ENCODE data around the gene DMRTB1.
"Not testable (repeated sequence)": the region's sequence is repeated elsewhere in the genome, so short reads cannot be mapped to it uniquely, and the experiment has no call there.

Gene DMRTB1

DNA sequence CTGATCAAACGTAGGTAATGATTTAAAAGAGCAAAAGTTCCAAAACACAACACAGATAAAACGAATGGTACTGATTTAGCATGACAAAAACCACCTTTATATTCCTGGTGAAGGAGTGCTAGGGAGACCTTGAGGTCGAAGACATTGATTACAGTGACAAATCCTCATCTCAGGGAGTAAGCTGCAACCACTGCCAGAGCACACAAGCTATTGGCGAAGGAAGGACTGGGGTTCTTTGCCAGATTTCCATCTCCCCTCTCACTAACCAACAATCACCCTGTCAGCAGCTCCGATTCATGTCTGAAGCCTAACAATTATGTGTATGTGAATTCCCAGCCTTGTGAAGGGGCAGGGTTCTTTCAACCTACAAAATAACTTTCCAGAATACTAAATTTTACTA is 40.2 kb upstream of the DMRTB1 start:
- H3K4me1 Mint-ChIP-seq, result peaks cover 20% of the 10 kb centered on the region
- no peaks in the 10 kb centered on the region for H3K9me3 Mint-ChIP-seq
- no peak overlapping the region for H3K27ac Mint-ChIP-seq (ENCODE audit: low read depth)
- DNase-seq (ENCODE audit: low spot score in 2 of 2) (no peak), ATAC-seq (replicated peaks; ENCODE audit: extremely low read depth, poor library complexity, severe bottlenecking) (no peak)
- H3K4me3 Mint-ChIP-seq, result no peak overlapping the region
- no peaks in the 10 kb centered on the region for H3K27me3 Mint-ChIP-seq
- H3K36me3 Mint-ChIP-seq (ENCODE audit: insufficient read depth), result peaks cover 2% of the 10 kb centered on the region

DNA sequence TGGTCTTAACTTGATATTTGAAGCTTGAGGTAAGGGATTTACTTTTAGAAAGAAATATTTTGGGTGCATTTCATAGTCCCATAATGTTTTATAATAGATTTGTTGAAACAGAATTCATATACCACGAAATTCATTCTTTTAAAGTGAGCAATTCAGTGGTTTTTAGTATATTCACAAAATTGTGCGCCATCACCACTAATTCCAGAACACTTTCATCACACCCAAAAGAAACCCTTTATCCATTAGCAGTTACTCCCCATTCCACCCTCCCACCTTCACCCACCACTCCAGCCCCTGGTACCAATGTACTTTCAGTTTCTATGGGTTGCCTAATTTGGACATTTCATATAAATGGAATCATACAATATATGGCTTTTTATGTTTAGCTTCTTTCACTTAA is 38.9 kb upstream of the DMRTB1 start:
- Mint-ChIP-seq H3K9me3 (no peaks in the 10 kb centered on the region), H3K27me3 (peaks cover 9% of the 10 kb centered on the region), H3K4me3 (no peak overlapping the region), H3K27ac (ENCODE audit: low read depth) (no peak overlapping the region), H3K4me1 (peaks cover 12% of the 10 kb centered on the region), H3K36me3 (ENCODE audit: insufficient read depth) (no peaks in the 10 kb centered on the region)
- ATAC-seq (replicated peaks; ENCODE audit: extremely low read depth, poor library complexity, severe bottlenecking), result no peak
- DNase-seq (ENCODE audit: low spot score in 2 of 2), result no peak

DNA sequence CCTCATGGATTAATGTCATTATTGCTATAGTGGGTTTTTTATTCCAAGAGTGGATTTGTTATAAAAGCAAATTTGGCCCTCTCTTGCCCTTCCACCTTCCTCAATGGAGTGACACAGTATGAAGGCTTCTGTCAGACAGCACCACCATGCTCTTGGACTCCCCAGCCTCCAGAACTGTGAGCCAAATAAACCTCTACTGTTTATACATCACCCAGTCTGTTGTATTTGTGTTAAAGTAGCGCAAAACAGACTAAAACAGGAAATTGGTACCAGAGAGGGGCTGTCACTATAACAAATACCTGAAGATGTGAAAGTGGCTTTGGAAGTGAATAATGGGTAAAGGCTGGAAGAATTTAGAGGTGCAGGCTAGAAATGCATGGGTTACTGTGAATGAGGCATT is 38.0 kb upstream of the DMRTB1 start:
- H3K4me3 Mint-ChIP-seq, result no peak overlapping the region
- H3K36me3 Mint-ChIP-seq (ENCODE audit: insufficient read depth), result no peaks in the 10 kb centered on the region
- ATAC-seq (replicated peaks; ENCODE audit: extremely low read depth, poor library complexity, severe bottlenecking) (no peak), DNase-seq (ENCODE audit: low spot score in 2 of 2) (no peak)
- H3K27ac Mint-ChIP-seq (ENCODE audit: low read depth), result no peak overlapping the region
- peaks cover 16% of the 10 kb centered on the region for H3K27me3 Mint-ChIP-seq
- peaks cover 13% of the 10 kb centered on the region for H3K4me1 Mint-ChIP-seq
- H3K9me3 Mint-ChIP-seq, result no peaks in the 10 kb centered on the region

DNA sequence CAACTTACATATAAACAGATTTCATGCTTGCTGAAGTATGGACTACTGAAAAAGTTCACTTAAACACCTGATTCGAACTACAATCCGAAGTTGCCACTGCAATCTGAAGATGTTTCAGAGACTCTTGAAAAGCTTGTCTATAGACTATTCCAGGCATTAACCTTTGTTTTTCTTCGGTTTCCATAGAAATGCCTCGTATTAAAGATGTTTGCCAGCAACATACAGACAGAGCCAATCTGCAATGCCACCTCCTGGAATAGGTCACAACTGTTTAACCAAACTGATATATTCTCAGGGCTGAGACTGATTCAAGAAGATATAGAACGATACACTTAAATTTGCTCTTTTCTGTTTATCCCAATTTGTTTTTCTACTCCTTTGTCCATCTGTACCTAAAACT is 28.9 kb upstream of the DMRTB1 start:
- peaks cover 2% of the 10 kb centered on the region for H3K36me3 Mint-ChIP-seq (ENCODE audit: insufficient read depth)
- H3K9me3 Mint-ChIP-seq, result no peaks in the 10 kb centered on the region
- H3K27ac Mint-ChIP-seq (ENCODE audit: low read depth), result no peak overlapping the region
- H3K4me3 Mint-ChIP-seq, result no peak overlapping the region
- no peak for DNase-seq (ENCODE audit: low spot score in 2 of 2)
- ATAC-seq (replicated peaks; ENCODE audit: extremely low read depth, poor library complexity, severe bottlenecking), result no peak
- H3K4me1 Mint-ChIP-seq, result peaks cover 26% of the 10 kb centered on the region
- peaks cover 28% of the 10 kb centered on the region for H3K27me3 Mint-ChIP-seq

GRCh38 chr1:53430779-53431178 is 28.4 kb upstream of the DMRTB1 start:
- no peak for ATAC-seq (replicated peaks; ENCODE audit: extremely low read depth, poor library complexity, severe bottlenecking)
- Mint-ChIP-seq H3K27me3 (peaks cover 28% of the 10 kb centered on the region), H3K36me3 (ENCODE audit: insufficient read depth) (peaks cover 2% of the 10 kb centered on the region)

DNA sequence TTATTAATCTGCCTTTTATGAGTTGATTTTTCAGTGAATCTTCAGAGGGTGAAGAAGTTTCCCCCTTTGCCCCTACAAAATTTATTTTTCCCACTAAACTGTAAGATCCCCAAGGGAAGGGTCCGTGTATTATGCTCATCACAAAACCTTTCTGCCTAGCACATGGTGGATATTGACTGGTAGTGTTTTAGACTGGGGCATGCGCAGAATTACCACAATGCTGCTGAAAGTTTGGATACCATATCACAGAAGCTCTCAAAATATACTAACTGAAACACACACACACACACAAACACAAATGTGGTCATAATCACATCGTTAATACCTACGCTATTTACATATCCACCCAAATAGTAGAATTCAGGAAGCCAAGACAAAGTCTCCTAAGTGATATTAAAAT is 28.0 kb upstream of the DMRTB1 start:
- H3K4me1 Mint-ChIP-seq, result peaks cover 21% of the 10 kb centered on the region
- DNase-seq (ENCODE audit: low spot score in 2 of 2) (no peak), ATAC-seq (replicated peaks; ENCODE audit: extremely low read depth, poor library complexity, severe bottlenecking) (no peak)
- no peak overlapping the region for H3K4me3 Mint-ChIP-seq
- peaks cover 2% of the 10 kb centered on the region for H3K36me3 Mint-ChIP-seq (ENCODE audit: insufficient read depth)
- H3K9me3 Mint-ChIP-seq, result no peaks in the 10 kb centered on the region
- H3K27me3 Mint-ChIP-seq, result peaks cover 31% of the 10 kb centered on the region
- H3K27ac Mint-ChIP-seq (ENCODE audit: low read depth), result no peak overlapping the region

More at GRCh38 chr1:53430779-53431178, 28.4 kb upstream of the DMRTB1 start:
- Mint-ChIP-seq H3K4me1 (peaks cover 21% of the 10 kb centered on the region), H3K9me3 (no peaks in the 10 kb centered on the region), H3K4me3 (no peak overlapping the region), H3K27ac (ENCODE audit: low read depth) (no peak overlapping the region)
- DNase-seq (ENCODE audit: low spot score in 2 of 2), result no peak

- DNase-seq (ENCODE audit: low spot score in 2 of 2) (no peak), ATAC-seq (replicated peaks; ENCODE audit: extremely low read depth, poor library complexity, severe bottlenecking) (no peak)
- Mint-ChIP-seq H3K9me3 (no peaks in the 10 kb centered on the region), H3K36me3 (ENCODE audit: insufficient read depth) (peaks cover 2% of the 10 kb centered on the region), H3K4me3 (no peak overlapping the region), H3K4me1 (peaks cover 19% of the 10 kb centered on the region), H3K27me3 (peaks cover 38% of the 10 kb centered on the region), H3K27ac (ENCODE audit: low read depth) (no peak overlapping the region)
These were observed 27.2 kb upstream of the DMRTB1 start for GRCh38 chr1:53431805-53432565.

DNA sequence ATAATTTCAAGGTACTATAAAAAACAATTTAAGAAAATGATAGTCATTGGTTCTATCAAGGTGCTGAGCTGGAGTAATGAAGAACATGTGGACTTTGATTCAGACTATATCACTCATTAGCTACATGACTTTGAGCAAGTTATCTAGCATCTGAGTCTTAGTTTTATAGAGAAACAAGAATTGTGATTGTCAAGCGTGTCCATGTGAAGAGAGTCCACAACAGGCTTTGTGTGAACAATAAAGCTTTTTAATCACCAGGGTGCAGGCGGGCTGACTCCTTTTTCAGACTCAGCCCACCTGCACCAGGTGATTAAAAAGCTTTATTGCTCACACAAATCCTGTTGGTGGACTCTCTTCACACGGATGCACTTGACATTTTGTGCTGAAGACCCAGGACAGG is 26.6 kb upstream of the DMRTB1 start:
- Mint-ChIP-seq H3K27ac (ENCODE audit: low read depth) (no peak overlapping the region), H3K4me3 (no peak overlapping the region), H3K27me3 (peaks cover 38% of the 10 kb centered on the region), H3K4me1 (peaks cover 13% of the 10 kb centered on the region), H3K36me3 (ENCODE audit: insufficient read depth) (peaks cover 2% of the 10 kb centered on the region), H3K9me3 (no peaks in the 10 kb centered on the region)
- DNase-seq (ENCODE audit: low spot score in 2 of 2), result no peak
- no peak for ATAC-seq (replicated peaks; ENCODE audit: extremely low read depth, poor library complexity, severe bottlenecking)

- not testable (repeated sequence) for H3K36me3 Mint-ChIP-seq (ENCODE audit: insufficient read depth); H3K27ac Mint-ChIP-seq (ENCODE audit: low read depth); H3K4me1 Mint-ChIP-seq; H3K9me3 Mint-ChIP-seq; ATAC-seq (replicated peaks; ENCODE audit: extremely low read depth, poor library complexity, severe bottlenecking); H3K4me3 Mint-ChIP-seq; DNase-seq (ENCODE audit: low spot score in 2 of 2)
- H3K27me3 Mint-ChIP-seq, result peaks cover 38% of the 10 kb centered on the region
These were observed 24.7 kb upstream of the DMRTB1 start for GRCh38 chr1:53434405-53435007.

DNA sequence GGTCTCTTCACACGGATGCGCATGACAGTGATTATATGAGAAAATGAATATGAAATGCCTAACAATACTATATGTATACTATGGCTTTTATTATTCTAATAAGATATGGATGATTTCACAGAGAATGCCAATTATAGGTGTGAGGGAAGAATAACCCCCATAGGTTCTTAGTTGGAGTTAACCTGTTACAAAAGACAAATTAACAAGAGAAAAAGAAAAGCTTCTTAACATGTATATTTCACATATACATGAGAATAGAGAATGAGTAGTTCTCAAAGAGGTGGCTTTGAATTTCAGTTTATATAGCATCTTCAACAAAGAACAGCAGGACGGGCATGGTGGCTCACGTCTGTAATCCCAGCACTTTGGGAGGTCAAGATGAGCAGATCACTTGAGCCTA is 24.0 kb upstream of the DMRTB1 start:
- Mint-ChIP-seq H3K9me3 (no peaks in the 10 kb centered on the region), H3K27me3 (peaks cover 38% of the 10 kb centered on the region), H3K27ac (ENCODE audit: low read depth) (no peak overlapping the region), H3K4me3 (no peak overlapping the region), H3K36me3 (ENCODE audit: insufficient read depth) (peaks cover 2% of the 10 kb centered on the region), H3K4me1 (peaks cover 7% of the 10 kb centered on the region)
- no peak for DNase-seq (ENCODE audit: low spot score in 2 of 2)
- no peak for ATAC-seq (replicated peaks; ENCODE audit: extremely low read depth, poor library complexity, severe bottlenecking)

DNA sequence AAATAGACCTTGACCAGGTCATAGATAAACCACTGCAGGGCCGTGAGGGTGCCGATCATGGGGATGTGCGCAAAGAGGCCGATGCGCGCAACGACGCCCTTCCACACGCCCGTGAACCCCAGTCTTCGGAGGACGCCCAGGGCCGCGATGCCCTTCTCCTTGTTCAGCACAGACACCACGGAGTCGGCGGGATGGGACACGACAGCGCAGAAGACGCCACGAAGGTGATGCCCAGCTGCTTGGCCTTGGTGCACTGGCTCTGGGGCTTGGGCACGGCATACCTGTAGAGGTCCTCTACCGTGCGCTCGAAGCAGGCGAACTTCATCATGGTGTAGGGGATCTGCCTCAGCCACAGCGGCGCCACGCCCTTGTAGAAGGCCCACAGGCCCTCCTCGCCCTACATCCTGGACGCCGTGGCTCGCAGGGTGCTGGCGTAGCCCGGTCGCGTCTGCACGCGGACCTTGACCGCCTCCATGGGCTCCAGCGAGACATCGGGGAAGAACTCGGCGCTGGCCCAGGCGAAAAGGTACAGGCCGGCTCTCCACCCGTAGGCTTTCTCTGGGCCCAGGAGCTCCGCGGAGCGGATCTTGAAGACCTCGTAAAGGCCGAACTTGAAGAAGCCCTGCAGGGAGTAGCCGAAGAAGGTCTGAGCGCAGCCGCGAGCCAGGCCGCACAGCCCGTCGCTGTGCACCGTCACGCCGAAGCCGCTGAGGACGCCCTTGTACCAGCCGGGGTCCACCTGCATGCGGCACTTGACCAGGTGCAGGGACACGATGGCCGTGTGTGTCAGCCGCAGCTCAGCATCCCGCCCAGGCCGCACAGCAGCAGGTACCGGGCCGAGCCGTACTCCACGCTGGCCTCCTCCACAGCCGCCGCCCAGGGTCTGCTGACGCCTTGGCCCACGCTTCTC is 20.5 kb upstream of the DMRTB1 start:
- H3K4me1 Mint-ChIP-seq, result no peaks in the 10 kb centered on the region

GRCh38 chr1:53439337-53440207 is 19.6 kb upstream of the DMRTB1 start:
- DNase-seq (ENCODE audit: low spot score in 2 of 2), result no peak
- H3K36me3 Mint-ChIP-seq (ENCODE audit: insufficient read depth), result no peaks in the 10 kb centered on the region
- no peak for ATAC-seq (replicated peaks; ENCODE audit: extremely low read depth, poor library complexity, severe bottlenecking)
- no peak overlapping the region for H3K4me3 Mint-ChIP-seq
- peaks cover 24% of the 10 kb centered on the region for H3K27me3 Mint-ChIP-seq
- no peaks in the 10 kb centered on the region for H3K9me3 Mint-ChIP-seq
- H3K4me1 Mint-ChIP-seq, result no peaks in the 10 kb centered on the region
- no peak overlapping the region for H3K27ac Mint-ChIP-seq (ENCODE audit: low read depth)

More for the DNA sequence above, 20.5 kb upstream of the DMRTB1 start:
- Mint-ChIP-seq H3K36me3 (ENCODE audit: insufficient read depth) (no peaks in the 10 kb centered on the region), H3K27me3 (peaks cover 32% of the 10 kb centered on the region), H3K27ac (ENCODE audit: low read depth) (no peak overlapping the region), H3K4me3 (no peak overlapping the region), H3K9me3 (no peaks in the 10 kb centered on the region)
- DNase-seq (ENCODE audit: low spot score in 2 of 2), result no peak
- ATAC-seq (replicated peaks; ENCODE audit: extremely low read depth, poor library complexity, severe bottlenecking), result no peak
